Measurements from ENCODE around the gene KSR2.

KSR2 gene

DNA sequence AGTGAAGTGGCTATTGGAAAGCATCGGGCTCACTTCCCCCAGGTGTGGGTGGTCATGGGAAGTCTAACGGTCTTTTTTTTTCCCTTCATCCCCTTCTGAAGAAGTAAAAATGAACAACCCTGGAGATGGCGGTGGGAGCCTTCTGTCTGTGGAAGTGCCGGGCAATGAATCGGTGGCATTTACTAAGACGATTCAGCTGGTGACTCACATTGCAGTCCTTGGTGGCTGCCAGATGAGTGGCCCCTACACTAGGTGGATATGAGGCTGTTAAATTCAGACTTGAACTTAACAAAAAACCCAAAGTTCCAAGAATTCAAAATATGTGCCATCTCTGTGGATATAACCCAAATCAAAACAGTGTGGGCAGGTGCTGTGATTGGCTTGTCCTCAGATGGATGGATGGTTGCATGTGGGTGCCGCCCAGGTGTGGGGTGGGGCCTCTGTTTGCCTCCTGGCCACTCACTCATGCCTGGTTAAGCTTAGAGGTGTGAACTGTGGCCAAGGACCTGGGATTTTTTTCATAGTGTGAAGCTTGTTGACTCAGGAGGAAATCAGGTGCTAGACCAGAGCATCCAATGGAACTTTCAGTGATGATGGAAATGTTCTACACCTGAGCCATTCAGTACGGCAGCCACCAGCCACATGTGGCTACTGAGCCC lies 430.6 kb downstream of the KSR2 start:
- in situ Hi-C loops (cut with MboI; ENCODE audit: low pct_unique_long_range_greater_than_20kb, low sequenced_read_pairs): no loop called here

DNA sequence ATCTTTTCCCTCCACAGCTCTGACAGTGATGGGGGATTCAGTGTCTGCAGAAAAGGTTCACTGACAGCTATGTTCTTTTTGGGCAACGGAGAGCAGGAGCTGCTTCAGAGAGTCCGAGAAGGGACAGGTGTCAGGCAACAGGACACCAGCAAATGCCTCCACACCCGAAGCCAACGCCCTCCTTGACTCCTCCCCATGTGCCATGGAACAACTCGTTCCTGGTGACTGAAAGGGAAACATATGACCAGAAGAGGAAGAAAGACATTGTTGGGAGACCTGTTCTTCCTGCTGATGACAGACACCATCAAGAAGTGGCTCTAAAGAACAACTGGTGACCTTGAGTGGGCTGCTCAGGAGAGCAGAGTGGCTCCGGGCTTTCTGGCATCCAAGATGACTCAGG lies 435.1 kb downstream of the KSR2 start:
- DNase-seq: no peak
- in situ Hi-C loops (cut with MboI; ENCODE audit: low pct_unique_long_range_greater_than_20kb, low sequenced_read_pairs): no loop called here

More for the DNA sequence above, 430.6 kb downstream of the KSR2 start:
- no peak for DNase-seq

DNA sequence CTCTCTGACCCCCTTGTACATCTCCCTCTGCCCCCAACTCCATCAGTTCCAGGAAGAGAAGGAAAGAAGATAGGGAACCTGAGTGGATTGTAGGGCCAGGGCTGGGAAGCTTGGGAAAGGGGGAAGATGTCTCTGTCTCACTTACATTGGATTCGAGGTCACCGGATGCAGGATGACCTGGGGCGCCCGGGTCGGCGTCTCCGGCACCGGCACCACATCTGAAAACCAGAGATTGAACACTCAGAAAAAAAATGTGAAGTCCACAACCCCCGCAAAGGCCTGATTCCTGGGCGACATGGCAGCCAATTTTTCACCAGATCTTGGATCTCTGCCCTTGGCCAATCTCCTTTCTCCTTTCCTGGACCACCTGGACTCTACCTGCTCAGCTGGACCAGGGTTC lies 438.0 kb downstream of the KSR2 start:
- DNase-seq: no peak
- in situ Hi-C loops (cut with MboI; ENCODE audit: low pct_unique_long_range_greater_than_20kb, low sequenced_read_pairs): no loop called here

DNA sequence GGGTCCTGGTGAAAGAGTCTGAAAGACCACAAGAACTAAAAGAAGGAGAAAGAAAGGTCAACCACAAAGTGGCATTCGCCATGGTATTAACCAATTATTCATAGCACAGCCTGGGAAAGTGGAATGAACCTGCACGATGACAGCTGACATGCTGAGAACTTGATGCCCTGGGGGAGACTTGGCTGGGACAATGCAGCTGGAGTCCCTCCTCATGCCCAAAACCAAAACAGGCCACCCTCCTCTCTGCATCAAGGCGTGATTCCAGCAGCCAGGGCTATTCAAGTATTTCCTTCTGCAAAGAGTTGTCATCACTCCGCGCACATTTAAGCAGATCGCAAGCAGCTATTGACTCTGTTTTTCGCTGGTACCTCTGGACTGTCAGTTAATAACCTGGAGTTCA lies 440.3 kb downstream of the KSR2 start:
- in situ Hi-C loops (cut with MboI; ENCODE audit: low pct_unique_long_range_greater_than_20kb, low sequenced_read_pairs): no loop called here

DNA sequence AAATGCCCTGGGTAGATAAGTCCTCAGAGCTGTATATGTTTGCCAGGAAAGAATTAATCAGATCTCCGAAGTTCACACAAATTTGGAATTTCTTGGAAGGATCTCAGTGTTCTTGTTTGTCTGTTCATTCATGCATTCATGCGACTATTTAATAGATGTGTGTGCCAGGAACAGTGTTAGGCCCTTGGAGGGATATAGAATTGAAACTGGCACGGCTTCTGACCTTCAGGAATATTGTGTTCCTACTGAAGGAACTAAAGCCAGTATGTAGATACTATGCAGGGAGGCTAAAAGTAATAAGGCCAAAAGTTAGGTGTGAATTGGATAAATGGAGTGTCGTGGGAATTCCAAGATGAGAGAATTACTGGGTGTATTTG lies 441.3 kb downstream of the KSR2 start:
- in situ Hi-C loops (cut with MboI; ENCODE audit: low pct_unique_long_range_greater_than_20kb, low sequenced_read_pairs): no loop called here
- DNase-seq: no peak

More for the DNA sequence above, 440.3 kb downstream of the KSR2 start:
- DNase-seq: no peak

DNA sequence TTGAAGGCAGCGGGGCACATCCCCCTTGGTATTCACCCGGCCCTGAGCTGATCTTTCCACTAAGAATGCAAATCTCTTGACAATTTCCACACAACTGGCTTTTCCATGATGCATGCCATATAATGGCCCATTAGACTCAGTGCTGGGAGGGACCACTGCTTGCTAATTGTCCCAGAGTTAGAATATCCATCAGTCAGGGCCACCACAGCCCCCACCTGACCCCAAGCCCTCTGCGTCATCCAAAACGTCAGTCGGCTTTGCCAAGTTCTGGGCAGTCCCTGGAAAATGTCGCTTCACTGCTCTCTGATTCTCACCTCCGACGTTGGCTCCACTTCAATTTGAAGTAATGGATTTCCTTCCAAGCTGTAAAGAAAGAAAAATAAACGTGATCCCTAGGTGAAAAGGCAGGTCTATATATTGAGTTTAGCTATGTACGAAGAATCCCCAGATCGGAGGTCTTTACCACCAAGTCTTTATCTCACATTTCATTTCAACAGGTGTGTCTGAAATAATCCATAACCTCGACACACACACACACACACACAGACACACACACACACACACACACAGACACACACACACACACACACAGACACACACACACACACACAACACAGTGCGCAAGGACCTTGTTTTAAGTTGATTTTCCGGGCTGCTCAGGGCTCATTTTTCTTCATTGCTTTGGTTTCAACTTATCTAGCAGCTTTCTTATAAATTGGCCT lies 441.9 kb downstream of the KSR2 start:
- in situ Hi-C loops (cut with MboI; ENCODE audit: low pct_unique_long_range_greater_than_20kb, low sequenced_read_pairs): no loop called here
- DNase-seq: no peak

DNA sequence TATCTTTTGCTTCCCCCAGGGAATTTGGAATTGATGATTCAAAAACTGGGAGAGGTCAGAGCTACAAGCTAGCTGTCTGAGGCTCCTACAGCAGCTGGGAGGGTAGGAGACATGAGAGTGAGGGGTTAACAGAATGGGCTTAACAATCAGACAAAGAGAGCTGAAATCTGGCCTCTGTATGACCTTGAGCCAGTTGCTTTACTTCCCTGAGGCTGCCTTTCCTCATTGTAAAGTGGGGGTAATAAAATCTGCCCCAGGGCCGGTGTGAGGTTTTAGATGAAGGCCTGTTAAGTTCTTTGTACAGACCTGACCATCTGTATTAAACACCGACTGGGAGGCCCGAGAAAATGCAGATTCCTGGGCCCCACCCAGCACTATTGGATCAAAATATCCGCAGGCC lies 443.0 kb downstream of the KSR2 start:
- DNase-seq: no peak
- in situ Hi-C loops (cut with MboI; ENCODE audit: low pct_unique_long_range_greater_than_20kb, low sequenced_read_pairs): no loop called here

DNA sequence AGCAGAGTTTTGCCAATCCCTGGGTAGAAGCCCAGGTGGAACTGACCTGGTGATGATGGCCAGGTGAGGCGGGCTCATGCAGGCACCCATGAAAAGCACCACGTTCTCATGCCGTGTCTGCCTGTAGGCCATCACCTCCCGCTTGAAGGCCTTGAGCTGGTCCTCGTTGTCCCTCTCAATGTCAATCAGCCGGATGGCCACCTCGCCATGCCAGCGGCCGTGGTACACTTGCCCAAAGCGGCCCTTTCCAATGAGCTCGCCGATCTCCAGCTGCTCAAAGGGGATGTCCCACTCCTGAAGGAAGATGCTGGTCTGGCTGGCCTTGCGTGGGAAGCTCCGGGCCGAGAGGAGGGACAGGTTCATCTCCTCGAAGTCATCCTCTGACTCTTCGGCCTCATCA lies 444.0 kb downstream of the KSR2 start:
- in situ Hi-C loops (cut with MboI; ENCODE audit: low pct_unique_long_range_greater_than_20kb, low sequenced_read_pairs): no loop called here

DNA sequence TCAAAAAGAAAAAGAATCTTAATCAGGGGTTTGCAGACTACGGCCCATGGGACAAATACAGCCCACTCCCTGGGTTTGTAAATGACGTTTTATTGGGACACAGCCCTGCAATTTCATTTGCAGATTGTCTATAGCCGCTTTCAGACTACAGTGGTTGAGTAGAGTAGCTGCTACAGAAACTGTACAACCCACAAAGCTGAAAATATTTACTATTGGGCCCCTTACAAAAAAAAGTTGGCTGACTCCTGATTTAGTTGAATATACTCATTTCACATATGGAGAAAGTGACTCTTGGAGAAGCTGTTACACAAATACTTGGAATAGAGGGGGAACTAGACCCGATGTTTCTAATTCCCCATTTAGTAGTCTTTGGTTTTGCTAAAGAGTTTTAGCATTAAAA lies 444.8 kb downstream of the KSR2 start:
- in situ Hi-C loops (cut with MboI; ENCODE audit: low pct_unique_long_range_greater_than_20kb, low sequenced_read_pairs): no loop called here
- no peak for DNase-seq

More for the DNA sequence above, 444.0 kb downstream of the KSR2 start:
- no peak for DNase-seq

DNA sequence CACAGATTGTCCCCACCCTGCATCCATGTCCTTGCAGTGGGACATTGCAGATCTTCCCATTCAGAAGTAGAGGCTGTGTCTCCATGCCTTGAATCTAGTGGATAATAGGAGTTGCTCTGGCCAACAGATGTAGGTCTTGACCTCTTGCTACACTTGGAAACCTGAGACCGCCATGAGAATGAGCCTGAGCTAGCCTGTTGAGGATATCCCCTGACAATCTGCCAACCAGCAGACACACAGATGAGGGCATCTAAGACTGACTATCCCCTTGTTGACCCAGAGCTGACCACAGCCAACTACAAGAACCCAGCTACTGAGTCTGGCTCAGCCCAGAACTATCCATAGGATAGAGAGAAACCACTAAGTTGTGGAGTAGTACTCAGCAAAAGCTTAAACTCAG lies 446.2 kb downstream of the KSR2 start:
- no peak for DNase-seq
- in situ Hi-C loops (cut with MboI; ENCODE audit: low pct_unique_long_range_greater_than_20kb, low sequenced_read_pairs): no loop called here

DNA sequence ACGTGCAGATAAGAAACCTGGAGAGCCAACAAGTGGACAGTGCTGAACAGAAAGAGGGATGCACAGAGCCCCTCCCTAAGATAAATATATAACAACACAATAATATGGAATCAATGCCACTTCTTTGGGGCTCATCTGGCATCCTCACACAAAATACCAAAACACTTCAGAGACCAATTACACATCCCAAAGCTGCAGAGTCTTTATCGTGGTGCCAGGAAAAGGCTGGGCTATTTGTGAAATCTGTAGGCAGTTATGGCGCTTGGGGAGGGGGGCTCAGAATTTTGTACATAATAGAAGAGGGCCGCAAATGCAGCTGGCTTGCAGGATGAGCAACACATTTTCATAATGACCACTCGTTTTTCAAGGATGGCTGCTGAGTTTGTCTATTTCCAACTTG lies 446.9 kb downstream of the KSR2 start:
- in situ Hi-C loops (cut with MboI; ENCODE audit: low pct_unique_long_range_greater_than_20kb, low sequenced_read_pairs): no loop called here
- DNase-seq: no peak

DNA sequence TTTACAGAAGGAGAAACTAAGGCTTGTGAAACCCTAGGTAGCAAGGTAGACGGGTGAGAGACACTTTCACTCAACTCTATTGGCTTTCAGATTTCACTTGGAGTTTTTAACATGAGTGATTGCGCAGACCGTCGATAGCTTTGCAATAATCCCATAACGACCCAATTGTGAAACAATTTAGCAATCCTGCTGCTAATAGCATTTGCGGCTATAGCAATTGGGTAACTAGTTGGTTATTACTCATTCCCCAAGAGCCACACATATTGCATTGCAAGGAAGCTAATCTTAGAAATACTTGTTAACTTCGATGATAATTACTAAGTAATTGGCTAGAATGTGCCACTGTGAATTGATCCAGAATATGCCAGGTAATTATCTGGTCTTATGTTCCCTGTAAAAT lies 447.4 kb downstream of the KSR2 start:
- DNase-seq: no peak
- in situ Hi-C loops (cut with MboI; ENCODE audit: low pct_unique_long_range_greater_than_20kb, low sequenced_read_pairs): no loop called here

DNA sequence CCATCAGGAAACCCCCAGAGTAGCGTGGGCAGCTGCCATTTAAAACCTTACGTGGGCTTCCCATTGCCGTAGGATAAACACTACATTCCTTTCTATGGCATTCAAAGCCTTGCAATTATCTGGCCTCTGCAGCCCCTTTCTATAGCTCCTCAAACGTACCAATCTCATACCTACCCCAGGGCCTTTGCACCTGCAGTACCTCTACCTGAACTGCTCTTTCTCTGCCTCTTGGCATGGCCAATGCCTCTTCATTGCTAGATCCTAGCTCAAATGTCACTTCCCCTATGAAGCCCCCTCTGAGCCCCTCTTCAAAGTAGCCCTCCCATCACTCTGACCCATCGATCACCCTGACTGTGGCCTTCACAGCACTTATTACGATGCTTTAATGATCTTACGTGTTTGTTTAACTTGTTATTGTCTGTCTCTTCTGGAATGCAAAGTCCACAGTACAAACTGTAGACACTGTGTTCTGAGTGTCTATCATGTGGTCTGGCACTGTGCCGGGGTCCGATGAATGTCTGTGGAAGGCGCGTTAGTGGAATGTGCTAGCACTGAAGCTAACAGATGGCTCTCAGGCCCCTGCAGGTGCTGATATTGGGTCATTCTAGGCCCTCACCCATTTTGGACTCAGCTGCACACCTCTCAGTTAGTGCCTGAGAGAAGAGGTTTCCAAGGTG lies 450.1 kb downstream of the KSR2 start:
- in situ Hi-C loops (cut with MboI; ENCODE audit: low pct_unique_long_range_greater_than_20kb, low sequenced_read_pairs): no loop called here
- no peak for DNase-seq

DNA sequence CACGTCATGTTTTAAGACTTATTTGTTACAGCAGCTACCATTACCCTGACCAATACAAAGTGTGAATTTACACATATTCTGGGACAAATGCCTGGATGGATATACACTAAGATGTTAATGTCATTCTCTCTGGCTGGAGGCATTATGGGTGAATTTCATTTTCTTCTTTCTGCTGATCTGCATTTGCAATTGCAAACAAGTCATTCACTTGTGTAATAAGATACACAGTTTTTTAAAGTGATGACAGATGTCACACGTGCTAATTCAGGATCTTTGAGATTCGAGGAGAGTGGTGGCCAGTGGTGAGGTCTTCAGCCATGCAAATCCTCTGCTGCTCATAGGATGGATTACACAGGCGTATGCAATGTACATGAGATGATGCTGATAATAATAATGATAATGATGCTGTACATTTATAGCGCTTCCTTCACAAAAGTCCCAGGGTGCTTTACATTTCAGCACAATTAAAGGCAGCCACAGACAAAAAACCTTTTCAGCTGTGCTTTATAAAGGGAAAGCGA lies 451.5 kb downstream of the KSR2 start:
- no peak for DNase-seq
- in situ Hi-C loops (cut with MboI; ENCODE audit: low pct_unique_long_range_greater_than_20kb, low sequenced_read_pairs): no loop called here

DNA sequence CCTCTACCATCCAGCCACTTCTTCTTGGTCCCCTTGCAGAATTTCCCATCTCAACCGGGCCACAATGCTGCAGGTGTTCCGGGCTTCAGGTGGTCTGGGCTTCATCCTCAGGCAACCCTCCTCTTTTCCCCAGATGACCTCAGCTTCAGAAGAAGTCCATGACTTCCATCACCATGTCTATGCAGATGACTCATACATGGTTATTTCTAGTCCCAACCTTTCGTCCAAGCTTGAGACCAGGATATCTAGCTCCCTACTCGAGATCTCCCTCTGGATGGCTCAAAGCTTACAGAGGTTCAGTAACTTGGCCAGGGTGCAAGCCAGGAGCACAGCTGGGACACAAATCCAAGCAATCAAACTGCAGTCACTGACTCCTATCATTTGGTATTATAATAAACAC lies 452.8 kb downstream of the KSR2 start:
- in situ Hi-C loops (cut with MboI; ENCODE audit: low pct_unique_long_range_greater_than_20kb, low sequenced_read_pairs): no loop called here
- no peak for DNase-seq

DNA sequence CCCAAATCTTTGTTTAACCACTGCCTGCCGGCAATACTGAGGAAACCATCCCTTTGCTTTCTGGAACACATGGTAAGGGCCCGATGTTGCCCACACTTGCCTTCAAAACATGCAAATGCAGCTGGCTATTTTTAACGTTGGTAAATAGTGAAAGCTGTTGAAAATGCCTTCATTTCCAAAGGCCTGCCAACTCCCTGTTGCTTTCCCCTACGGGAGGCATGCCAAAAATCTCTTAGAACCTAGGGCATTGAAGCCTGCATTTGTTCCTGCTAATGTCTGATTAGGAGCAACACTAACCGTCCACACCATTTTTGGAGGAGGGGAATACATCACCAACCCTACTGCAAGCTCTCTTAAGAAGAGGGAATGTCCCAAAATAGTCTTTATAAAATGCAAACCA lies 454.8 kb downstream of the KSR2 start:
- in situ Hi-C loops (cut with MboI; ENCODE audit: low pct_unique_long_range_greater_than_20kb, low sequenced_read_pairs): no loop called here
- no peak for DNase-seq

DNA sequence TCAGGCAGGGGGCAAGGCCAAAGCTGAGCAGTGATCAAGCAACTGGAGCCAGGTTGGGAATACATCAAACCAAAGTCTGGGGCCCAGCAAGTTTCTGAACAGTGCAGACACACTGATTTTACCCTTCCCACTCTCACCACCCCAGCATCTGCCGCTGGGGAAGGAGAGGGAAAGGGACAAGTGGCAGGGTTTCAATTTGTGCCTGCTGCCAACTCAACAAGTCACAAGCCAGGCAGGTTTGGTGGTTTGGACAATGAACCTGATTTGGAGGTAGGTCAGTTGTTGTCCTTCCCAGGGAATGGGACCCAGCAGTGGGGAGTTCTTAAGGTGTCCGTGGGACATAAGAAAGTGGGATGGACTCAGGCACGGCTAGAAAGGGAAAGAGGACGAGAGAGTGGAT lies 455.4 kb downstream of the KSR2 start:
- DNase-seq: no peak
- in situ Hi-C loops (cut with MboI; ENCODE audit: low pct_unique_long_range_greater_than_20kb, low sequenced_read_pairs): no loop called here

DNA sequence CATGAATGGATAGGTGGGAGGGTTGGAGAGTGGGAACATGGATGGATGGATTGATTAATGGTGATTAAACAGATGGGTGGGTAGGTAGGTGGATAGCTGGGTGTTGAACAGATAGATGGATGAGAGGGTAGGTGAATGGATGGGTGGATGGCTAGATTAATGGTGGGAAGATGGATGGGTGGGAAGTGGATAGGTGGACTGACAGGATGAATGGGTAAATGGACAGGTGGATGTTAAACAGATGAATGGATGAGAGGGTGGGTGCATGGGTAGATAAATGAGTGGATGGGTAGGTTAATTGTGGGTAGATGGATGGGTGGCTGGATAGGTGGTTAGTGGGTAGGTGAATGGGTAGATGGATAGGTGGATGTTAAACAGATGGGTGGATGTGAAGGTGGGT lies 460.3 kb downstream of the KSR2 start:
- in situ Hi-C loops (cut with MboI; ENCODE audit: low pct_unique_long_range_greater_than_20kb, low sequenced_read_pairs): no loop called here
- DNase-seq: no peak

DNA sequence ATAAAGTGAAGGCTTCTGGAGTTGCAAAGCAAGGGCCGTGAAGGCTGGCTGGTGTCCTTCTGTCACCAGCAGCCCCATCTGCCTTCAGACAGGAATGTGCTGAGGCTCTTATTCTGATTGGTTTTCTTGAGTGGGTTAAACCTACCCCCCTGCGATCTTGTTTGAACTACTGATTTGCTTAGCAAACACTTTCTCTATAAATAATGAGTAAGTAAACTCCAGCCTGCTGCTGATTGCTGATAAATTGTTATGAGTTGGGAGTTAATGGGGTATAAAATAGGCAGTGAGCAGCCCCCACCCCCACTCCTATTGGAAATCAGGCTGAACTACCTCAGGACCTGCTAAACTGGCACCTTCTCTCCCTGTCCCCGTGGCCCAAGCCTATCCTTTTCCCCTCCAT lies 461.2 kb downstream of the KSR2 start:
- no peak for DNase-seq
- in situ Hi-C loops (cut with MboI; ENCODE audit: low pct_unique_long_range_greater_than_20kb, low sequenced_read_pairs): no loop called here

DNA sequence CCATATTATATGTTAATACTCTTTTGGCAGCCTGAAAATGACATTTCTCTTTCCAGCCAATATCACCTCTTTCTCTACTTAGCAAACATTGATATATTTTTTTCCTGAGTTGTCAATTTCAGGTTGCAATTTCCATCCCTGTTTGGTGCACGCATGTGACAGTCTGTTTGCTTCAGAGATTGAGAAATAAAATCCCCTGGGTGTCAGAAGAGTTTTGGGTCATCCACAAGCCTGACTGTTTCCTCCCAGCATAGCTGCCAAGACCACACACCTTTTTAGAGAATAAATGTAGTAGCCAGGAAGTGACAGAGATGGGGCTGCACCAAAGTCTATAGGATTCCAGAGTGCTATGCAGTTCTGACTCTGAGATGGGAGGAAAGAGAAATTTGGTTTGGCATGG lies 462.5 kb downstream of the KSR2 start:
- in situ Hi-C loops (cut with MboI; ENCODE audit: low pct_unique_long_range_greater_than_20kb, low sequenced_read_pairs): no loop called here
- no peak for DNase-seq
